Measurements from ENCODE around the gene DOCK3. TPM values are rescaled to one million over a fixed set of nuclear protein-coding genes. Genes with fewer than 3 reads are reported as not detected.

DOCK3 gene
- total and polyA plus RNA-seq, 4 donors, result 0.01 to 0.08 (median 0.06) TPM; not detected in 1

GRCh38 chr3:50661321-50661837, 13.3 kb upstream of the DOCK3 start:
- DNase-seq (ENCODE audit: low spot score), result no peak

More at GRCh38 chr3:50661321-50661837, 13.3 kb upstream of the DOCK3 start:
- Histone ChIP-seq H3K36me3 (ENCODE audit: control insufficient read depth in 4 of 4, insufficient read depth in 3 of 4, low read depth in 1 of 4, low read length in 3 of 4) (no peaks in the 10 kb centered on the region), H3K27ac (ENCODE audit: low read depth in 1 of 2, low read length in 2 of 2) (no peak overlapping the region), H3K4me1 (ENCODE audit: control insufficient read depth in 4 of 4, insufficient read depth in 4 of 4, low read length in 3 of 4) (peaks cover 0 to 3% (median 2%) of the 10 kb centered on the region in 4 donors), H3K9ac (ENCODE audit: low read depth in 1 of 2, low read length in 2 of 2) (no peak overlapping the region), H3K27me3 (ENCODE audit: control insufficient read depth in 4 of 4, insufficient read depth in 4 of 4, low read length in 3 of 4) (no peaks in the 10 kb centered on the region), H3K9me3 (ENCODE audit: control insufficient read depth in 4 of 4, low read length in 3 of 4) (no peaks in the 10 kb centered on the region), H3K4me3 (ENCODE audit: low read depth in 1 of 3, low read length in 3 of 3) (no peak overlapping the region)
- 83% methylated on average over 6 of the region's 6 CpGs for WGBS
- no peak for TF ChIP-seq FOXA1 (IDR thresholded peaks at IDR 0.05)
- TF ChIP-seq HNF4G (IDR thresholded peaks at IDR 0.05), result no peak
- TF ChIP-seq NR2F2 (IDR thresholded peaks at IDR 0.05), result no peak
- TF ChIP-seq YY1 (IDR thresholded peaks at IDR 0.05), result no peak
- TF ChIP-seq ZBTB33 (IDR thresholded peaks at IDR 0.05), result no peak
- TF ChIP-seq REST (IDR thresholded peaks at IDR 0.05), result no peak
- TF ChIP-seq CTCF (IDR thresholded peaks at IDR 0.05; ENCODE audit: low read depth, low read length, missing input control), result no peak
- no peak for TF ChIP-seq JUND (IDR thresholded peaks at IDR 0.05)
- TF ChIP-seq SP1 (IDR thresholded peaks at IDR 0.05), result no peak

Measured in liver (tissue), 9 donors.